ENCODE data around the gene MAN1C1. TPM values are rescaled to one million over a fixed set of nuclear protein-coding genes. Genes with fewer than 3 reads are reported as not detected.

MAN1C1 gene
- polyA plus RNA-seq, 4 donors = 11.5 to 17.5 (median 16.3) TPM

DNA sequence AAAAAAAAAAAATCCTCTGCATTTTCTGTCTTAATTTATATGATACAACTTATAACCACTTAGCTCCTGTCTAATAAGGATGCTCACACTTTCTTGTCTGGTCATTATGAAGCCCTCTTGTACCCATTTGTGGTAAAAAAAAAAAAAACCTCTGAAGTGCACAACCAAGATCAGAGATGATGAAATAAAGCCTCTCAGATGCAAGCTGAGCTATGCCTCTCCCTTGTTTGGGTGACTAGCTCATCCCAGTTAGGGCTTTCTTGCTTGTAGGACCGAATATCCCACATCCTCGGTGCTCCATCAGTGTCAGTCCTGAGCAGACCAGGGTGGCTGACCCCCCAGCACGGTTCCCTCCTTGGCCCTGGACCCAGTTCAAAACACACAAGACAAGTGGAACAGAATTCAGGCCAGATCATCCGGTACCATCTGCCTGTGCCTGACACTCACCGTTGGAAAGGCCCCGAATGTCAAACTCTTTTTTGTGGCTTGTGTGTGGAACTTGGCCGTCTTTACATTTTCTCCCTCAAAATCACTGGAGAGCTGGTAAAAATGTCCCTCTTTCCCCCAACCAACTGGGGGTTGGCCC is 177.1 kb downstream of the MAN1C1 start:
- DNase-seq (ENCODE audit: low read depth in 4 of 4, low spot score in 3 of 4) = no peak

DNA sequence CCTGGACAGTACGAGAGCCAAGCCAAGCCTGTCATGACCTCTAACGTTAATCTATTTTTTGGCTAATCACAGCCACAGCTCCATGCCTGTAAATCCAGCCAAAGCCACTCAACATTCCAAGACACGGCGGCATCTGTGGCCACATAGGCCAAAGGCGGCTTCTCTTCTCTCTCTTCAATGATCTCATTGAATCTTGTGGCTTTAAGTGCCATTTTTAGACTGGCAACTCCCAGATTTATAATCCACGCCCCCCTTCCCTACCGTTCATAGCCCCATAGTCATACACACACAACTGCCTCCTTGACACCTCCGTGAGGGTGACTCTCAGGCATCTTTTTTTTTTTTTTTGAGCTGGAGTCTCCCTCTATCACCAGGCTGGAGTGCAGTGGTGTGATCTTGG is 177.7 kb downstream of the MAN1C1 start:
- DNase-seq (ENCODE audit: low read depth in 4 of 4, low spot score in 3 of 4) = no peak

DNA sequence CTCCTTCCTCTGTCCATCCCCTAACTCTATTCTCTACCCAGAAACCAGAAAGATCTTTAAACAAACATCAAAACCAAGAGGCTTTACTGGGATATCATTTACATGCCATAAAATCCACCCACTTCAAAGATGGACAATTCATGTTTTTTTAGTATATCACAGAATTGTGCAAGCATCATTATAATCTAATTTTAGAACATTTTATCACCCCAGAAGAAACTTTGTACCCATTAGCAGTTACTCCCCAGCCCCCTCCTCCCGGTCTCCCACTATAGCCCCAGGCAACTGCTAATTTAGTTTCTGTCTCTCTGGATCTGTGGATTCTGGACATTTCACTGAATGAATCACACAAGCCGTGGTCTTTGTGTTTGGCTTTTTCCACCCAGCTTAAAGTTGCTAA is 178.6 kb downstream of the MAN1C1 start:
- no peak for DNase-seq (ENCODE audit: low read depth in 4 of 4, low spot score in 3 of 4)

DNA sequence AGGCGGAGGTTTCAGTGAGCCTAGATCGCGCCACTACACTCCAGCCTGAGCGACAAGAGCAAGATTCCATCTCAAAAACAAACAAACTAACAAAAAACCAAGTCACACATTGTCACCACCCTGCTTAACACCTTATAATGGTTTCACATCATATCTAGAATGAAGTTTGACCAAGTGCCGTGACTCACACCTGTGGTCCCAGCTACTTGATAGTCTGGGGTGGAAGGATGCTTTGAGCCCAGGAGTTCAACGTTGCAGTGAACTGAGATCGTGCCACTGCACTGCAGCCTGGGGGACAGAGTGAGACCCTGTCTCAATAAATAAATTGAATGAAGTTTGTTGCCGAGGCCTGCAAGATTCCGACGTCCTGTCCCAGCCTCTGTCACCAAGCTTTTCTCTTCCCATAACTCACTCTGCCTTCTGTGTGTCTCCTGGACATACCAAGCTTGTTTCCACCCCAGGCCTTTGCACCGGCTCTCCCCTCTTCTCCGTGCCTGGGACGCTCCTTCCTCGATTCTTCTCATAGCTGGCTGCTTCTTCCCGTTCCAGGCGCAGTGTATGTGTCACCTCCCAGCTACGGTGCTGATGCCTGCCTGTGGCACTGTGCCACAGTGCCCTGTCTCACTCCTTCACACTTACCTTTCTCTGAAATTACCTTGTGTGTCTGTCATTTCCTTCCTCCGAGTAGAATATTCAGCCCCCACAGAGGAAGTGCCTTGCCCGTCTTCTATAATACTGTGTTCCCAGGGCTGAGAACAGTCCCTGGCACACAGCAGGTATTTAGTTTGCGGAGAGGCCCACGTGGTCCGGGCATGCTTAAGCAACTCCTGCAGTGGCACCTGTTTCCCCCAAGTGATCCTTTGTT is 179.6 kb downstream of the MAN1C1 start:
- no peak for DNase-seq (ENCODE audit: low read depth in 4 of 4, low spot score in 3 of 4)

DNA sequence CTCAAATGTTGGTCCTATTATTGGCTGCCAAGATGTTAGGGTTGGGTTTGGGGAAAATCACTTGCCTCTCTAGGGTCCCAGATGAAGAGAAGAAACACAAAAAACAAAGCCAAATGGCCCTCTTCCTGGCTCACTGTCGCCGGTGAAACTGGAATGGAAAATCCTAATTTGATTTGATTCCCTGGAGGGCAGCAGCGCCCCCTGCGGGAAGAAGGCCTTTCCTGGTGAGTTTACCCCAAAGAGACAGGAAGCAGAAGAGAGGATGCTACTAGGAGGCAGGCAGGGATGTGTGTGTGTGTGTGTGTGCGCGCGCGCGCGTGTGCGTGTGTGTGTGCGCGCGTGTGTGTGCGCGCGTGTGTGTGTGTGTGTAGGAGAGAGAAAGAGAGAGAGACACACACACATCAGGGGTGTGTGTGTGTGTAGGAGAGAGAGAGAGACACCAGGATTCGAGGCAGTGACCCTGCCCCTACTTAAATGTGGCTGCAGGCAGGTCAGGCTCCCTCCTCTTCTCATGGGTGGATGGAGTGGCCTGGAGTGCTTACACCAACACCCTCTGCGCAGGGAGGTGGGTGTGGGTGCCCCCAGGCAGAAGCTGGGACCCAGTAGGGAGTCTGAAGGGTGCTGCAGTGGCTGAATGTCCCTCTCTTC is 180.3 kb downstream of the MAN1C1 start:
- peak in 1 of 4 donors; percentile 59 for DNase-seq (ENCODE audit: low read depth in 4 of 4, low spot score in 3 of 4)

DNA sequence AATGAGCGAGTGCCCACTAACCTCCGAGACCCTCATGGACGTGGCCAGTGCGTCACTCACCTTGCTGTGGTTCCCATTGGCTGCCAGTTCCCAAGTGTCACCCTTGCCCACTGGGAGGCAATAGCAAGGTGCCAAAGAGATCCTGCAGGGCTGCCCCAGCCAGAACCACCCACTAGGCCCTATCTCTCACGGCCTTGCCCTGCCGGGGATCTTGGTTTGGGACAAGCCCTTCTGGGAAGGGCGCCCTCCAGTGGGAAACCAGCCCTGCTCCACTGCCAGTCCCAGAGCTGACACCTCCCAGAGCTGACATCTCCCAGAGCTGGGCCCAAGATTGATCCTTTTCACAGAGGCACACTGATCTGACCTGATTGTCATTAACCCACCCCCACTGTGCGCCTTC is 181.3 kb downstream of the MAN1C1 start:
- no peak for DNase-seq (ENCODE audit: low read depth in 4 of 4, low spot score in 3 of 4)

DNA sequence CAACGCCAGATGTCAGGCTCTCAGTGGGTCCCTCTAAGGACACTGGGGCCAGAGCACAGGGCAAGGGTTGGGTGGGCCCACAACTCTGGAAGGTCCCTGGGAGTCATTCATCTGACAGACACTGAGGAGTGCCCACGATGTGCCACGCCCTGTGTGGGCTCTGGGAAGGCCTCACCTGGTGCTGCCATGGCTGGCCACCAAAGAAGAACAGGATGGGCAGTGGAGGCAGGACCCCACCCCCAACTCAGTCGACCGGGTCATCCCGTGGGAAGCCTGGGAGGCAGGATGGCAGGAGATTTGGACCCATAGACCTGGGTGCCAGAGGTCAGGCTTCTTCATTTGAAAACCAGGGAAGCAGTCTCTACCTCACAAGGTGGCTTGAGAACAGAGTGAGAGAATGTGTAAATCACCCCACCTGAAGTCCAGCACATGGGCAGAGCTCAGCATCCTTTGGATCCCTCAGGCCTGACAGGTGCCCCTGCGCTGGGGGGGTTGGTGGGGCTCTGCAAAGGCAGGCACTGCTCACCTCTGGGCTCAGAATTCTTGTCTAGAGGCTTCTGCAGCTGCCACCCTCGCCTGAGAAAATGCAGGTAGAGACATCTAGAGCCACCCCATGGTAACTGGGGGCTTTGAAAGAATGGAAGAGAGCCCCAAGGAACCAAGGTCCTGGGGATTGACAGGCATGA is 182.2 kb downstream of the MAN1C1 start:
- DNase-seq (ENCODE audit: low read depth in 4 of 4, low spot score in 3 of 4) = no peak

DNA sequence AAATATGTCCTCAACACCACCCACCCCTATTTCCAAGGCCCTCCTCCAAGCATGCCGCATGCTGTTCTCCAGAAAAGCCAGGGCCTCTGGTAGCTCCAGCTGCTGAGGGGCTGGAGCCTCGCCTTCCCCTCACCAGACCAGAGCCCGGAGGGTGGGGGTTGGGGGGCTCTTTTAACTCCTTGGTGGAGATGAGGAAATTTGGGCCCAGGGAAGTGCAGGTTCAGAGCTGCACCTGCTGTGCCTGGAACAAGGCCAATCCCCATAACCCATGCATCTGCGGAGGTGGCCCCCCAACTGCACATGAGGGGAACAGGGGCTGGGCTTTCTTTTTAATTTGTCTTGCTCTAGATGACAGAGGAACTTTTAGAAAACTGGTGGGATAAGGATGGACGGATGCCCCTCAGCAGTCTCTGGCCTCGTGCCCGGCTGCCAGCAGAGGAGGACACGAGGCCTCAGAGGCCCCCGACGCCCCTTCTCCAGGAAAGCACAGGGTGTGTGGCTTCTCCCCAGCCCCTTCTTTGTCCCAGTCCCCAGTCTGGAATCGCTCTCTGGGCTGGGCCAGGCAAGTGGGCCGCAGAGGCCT is 182.9 kb downstream of the MAN1C1 start:
- DNase-seq (ENCODE audit: low read depth in 4 of 4, low spot score in 3 of 4) = no peak

DNA sequence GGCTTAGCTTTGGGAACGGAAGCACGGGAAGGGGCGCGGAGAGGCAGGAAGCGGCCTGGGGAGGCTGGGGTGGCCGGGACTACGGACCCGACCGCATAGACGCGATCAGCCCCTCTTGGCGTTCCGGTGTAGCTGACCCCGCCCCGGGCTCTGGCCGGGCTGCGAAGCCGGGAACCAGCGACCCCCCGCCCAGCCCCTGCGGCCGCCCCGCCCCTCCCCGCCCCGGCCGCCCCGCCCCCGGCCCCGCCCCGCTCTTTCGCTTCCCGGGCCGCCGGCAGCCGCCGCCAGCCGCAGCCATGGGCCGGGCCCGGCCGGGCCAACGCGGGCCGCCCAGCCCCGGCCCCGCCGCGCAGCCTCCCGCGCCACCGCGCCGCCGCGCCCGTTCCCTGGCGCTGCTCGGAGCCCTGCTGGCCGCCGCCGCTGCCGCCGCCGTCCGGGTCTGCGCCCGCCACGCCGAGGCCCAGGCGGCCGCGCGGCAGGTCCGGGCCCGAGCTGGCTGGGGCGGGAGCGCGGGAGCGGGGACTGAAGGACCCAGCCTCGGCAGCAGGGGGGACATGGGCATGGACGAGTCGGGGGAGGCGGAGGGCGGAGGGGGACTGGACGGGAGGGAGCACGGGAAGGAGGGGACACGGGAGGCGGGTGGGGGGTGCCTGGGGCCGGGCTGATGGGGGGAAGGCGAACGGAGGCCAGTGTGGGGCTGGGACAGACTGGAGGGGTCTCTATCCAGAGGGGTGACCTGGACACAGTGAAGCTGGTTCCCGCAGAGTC is 183.5 kb downstream of the MAN1C1 start, which contains the start of gene SELENON:
SELENON (plus strand) TSS at position 259 of the 768 bp plus-strand sequence; CDS start at position 297, 38 bp downstream.
- no peak for DNase-seq (ENCODE audit: low read depth in 4 of 4, low spot score in 3 of 4)

DNA sequence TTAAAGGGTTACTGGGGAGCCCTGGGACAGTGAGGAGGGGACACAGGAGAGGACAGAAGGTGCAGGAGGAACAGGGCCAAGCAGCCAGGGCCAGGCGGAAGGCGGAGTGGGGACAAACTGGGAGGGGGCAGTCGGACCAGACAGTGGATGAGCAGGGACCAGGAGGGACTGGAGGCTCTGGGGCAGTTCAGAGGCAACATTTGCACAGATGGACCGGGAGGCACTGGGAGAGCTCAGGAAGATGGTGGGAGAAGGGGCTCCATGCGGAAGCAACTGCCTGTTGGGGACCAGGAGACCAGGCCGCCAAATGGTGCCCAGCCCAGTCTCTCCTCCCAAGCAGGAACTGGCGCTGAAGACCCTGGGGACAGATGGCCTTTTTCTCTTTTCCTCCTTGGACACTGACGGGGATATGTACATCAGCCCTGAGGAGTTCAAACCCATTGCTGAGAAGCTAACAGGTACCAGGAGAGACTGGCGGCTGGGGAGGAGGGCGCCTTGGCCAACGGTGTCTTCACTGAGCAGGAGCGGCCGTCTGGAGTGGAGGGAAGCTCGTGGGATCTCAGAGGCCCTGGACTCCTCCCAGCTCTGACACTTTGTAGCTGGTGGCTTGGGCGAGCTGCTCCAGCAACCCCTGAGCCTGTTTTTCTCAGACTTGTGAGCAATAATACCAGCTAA is 184.2 kb downstream of the MAN1C1 start:
- DNase-seq (ENCODE audit: low read depth in 4 of 4, low spot score in 3 of 4) = no peak

DNA sequence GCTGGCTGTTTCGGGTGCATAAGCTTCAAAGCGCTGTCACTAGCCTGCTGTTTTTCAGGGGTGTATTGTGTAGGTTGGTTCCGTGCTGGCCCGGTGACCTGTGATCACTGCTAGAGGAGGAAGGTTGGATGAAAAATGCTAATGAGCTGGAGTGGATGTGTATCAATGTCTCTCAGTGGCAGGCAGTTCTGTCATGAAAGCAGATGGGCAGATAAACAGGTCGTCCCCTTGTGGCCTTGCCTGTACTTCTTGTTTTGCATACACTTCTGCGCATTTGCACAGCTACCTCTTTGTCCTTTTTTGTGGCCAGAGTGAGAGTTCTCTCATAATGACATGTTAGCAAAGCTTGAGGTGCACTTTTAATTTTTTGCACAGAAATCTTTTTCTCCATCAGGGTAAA is 186.3 kb downstream of the MAN1C1 start:
- no peak for DNase-seq (ENCODE audit: low read depth in 4 of 4, low spot score in 3 of 4)

DNA sequence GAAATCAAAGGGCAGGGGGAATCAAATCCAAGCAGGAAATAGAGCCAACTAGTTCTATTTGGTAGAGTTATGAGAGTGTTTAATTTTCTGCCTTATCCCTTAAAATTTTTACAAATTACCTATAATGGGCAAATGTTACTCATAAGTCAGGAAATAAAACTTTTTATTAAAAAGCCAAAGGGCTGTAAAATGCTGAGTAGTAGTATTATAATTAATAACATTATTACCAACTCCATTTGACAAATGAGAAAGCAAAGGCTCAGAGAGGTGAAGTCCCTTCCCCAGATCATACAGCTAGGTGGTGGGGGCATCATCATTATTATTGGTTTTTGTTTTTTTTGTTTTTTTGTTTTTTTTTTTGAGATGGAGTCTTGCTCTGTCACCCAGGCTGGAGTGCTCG is 186.8 kb downstream of the MAN1C1 start:
- DNase-seq (ENCODE audit: low read depth in 4 of 4, low spot score in 3 of 4) = no peak

DNA sequence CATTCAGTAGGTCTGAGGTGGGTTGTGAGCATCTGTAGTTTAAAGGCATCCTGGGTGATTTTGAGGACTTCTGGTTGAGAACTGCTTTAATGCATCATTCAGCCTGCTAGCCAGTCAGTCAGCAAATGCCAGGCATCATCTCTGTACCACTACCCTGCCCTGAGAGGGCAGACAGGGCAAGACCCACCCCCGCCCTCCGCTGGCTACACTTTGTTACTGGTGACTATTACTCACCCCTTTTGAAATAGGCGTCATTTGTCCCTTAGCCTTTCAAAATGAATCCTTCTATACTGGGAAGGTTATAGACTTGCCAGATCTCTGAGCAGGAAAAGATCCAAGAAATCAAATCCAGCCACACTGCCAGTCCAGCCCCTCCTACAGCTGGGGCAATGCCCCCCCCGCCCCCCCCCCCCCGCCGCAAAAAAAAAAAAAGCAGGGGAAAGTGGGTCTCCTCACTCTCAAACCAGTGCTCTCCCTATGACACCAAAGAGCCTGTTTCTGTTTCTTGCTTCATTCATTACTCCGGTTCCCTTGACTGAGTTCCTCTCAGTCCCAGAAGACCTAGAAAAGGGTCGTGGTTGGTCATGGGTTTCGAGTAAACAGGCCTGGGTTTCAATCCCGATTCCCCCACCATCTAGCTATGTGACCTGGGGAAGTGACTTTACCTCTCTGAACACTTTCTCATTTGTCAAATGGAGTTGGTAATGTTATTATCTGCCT is 187.8 kb downstream of the MAN1C1 start:
- DNase-seq (ENCODE audit: low read depth in 4 of 4, low spot score in 3 of 4) = no peak

DNA sequence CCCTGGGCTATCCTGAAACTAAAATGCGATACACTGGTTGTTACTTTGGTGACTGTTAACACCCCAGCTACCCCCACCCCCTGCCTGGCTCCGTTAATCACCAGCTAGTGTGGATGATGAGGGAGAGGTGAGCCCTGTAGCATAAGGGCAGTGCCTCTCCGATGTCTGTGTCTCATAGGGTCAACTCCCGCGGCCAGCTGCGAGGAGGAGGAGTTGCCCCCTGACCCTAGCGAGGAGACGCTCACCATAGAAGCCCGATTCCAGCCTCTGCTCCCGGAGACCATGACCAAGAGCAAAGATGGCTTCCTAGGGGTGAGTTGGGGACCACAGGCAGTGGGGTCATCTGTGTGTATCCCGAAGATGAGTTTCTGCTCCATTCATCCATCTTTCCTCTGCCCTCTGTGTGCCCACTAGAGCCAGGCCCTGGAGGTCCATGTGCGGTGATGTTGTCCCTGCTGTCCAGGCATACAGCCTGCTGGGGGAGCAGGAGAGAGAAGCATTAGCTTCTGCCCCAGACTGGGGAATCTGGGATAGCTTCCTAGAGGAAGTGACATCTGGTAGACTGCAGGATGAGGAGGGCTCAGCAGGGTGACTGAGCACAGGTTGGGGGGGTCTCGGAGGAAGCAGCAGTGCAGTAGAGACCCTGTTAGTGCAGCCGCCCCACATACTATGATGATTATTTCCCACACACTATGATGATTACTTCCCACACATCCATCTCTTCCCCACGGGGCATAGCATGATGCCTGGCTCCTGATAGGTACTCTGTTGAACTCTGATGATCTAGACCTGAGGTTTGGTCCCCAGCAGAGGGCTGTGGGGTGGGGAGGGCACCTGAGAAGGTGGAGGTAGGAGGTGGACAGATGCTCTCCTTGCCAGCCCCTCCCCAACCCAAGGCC is 188.6 kb downstream of the MAN1C1 start:
- no peak for DNase-seq (ENCODE audit: low read depth in 4 of 4, low spot score in 3 of 4)

DNA sequence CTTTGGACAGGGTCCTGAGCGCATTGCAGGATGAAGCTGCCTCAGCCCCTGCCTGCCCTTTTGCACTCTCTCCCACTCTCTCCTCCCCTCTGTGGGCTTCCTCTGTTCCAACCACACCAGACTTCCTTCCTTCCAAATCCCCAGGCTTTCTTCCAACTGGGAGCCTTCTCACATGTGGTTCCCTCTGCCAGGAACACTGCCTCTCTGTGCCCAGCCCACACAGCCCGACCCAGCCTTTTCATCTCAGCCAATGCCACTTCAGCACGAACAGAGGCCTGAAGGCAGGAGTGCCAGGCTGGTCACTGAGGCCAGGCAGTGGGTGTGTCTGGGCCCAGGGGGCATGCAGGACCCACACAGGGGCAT is 189.3 kb downstream of the MAN1C1 start:
- DNase-seq (ENCODE audit: low read depth in 4 of 4, low spot score in 3 of 4) = no peak

DNA sequence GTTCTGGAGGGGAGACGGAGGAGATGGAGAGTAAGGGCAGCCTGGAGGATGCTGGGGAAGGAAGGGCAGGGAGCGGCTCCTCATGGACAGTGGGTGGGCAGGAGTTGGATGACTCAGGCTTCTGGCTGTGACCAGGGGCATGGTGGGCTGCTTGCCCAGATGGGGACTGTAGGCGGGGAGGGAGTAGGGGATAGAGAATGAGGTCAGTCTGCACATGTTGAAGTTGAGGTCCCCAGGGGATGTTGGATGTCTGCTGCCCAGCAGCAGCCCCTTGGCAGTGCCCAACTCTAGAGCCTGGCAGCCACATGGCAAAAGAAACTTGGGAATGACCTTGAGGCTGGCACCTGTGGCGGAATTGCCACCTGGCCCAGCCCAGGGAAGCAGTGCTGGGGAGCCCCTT is 189.8 kb downstream of the MAN1C1 start:
- no peak for DNase-seq (ENCODE audit: low read depth in 4 of 4, low spot score in 3 of 4)

DNA sequence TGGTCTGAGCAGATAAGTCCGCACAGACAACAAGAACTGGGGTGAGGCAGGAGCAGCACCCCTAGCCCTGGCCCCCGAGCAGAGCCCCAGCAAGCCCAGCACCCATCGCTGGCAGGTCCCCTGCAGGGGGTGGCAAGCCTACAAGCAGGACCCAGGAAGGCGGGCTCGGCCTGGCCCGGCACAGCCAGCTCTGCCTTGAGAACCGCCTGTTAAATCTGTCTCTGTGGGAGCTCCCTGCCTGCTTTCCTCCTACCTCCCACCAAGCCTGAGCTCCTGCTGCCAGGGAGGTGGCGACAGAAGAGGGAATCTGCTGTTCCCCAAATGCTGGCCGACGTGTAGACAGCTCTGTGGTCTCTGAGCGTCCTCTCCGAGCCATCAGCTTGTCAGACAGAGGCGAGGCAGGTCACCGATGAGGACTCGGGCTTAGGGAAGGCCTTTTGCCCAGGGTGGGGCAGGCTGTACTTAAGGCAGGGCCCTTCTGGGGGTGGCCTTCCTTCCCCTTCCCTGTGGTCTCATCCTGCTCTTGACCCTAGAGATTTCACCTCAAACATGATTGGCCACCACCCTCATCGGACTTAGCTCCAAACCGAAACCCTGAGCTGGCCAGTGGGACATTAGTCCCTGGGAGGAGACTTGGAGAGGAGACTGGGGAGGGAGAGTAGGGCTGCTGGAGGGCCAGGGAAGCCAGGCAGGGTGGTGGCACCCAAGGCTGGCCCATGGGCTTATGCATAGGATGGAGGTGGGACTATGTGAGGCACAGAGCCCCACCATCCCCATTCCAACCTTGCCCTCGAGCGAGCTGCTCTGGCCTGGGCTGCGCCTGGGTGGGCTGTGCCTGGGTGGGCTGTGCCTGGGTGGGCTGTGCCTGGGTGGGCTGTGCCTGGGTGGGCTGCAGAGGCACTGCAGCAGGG is 191.1 kb downstream of the MAN1C1 start:
- DNase-seq (ENCODE audit: low read depth in 4 of 4, low spot score in 3 of 4) = no peak

Data from left renal pelvis (tissue), 4 donors.